NAMALWA (cell line): Measurements from ENCODE around the gene FAM240A.

Experiments
- DNase-seq: peaks from one replicate; pipeline ENCODE4 v3.0.0-alpha.2; 2015; ENCODE audit warnings: low spot score

FAM240A gene

DNA sequence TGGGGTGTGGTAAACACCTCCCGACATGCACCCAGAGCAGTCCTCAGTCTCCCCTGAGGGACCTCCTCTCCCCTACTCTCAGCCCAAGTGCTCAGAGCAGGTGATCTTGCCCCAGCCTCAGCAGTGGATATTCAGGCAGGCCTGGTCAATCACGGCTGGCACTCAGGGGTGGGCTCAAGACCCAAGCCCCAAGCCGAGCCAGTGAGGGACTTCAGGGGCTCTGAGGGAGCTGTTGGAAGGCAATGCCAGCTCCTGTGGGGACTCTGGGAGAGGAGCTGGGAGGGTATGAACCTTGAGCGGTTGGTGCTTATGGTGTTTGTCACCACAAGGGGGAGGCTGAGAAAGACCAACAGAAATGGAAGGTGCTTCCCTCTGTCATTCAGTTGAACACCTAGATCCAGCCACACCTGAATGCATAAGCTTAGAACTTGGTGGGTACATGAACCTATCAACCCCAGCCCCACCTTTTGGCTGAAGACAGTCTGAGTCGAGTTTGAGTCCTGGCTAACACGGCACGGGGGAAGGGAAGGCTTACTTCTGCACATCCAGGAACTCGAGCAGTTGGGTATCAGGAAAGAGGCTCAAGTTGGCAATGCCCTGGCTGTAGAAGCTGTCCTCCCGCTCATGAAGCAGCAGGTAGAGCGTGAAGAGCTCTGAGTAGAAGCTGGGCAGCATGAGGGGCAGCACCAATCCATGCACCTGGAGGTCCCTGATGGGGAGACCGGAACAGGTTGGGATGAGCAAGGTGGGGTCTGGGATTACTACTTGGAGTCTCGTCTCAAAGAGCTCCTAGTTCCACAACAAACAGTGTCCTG is 61.9 kb downstream of the FAM240A start:
- DNase-seq, result peak; percentile 21

GRCh38 chr3:46675426-46675825 is 63.1 kb downstream of the FAM240A start:
- DNase-seq, result no peak
